ENCODE results near the gene FAIM2.
A peak's percentile ranks its signal among the peaks of the same experiment; 100 is the strongest.

FAIM2 gene

GRCh38 chr12:49903700-49904423, at the start of gene FAIM2:
FAIM2 (minus strand) TSS chr12:49903900; CDS start chr12:49903792, 108 bp downstream.
- DNase-seq = peak; percentile 23

- DNase-seq = no peak
These were observed 49.5 kb upstream of the FAIM2 start for GRCh38 chr12:49953151-49953550.

GRCh38 chr12:49952391-49953055, 48.8 kb upstream of the FAIM2 start:
- no peak for DNase-seq

GRCh38 chr12:49951411-49952240, 47.9 kb upstream of the FAIM2 start:
- no peak for DNase-seq

- no peak for DNase-seq
These were observed 46.9 kb upstream of the FAIM2 start, which contains the start of gene AQP2 for GRCh38 chr12:49950273-49951251. AQP2 (plus strand) TSS chr12:49950737; CDS start chr12:49950831, 94 bp downstream.

GRCh38 chr12:49949866-49950265, 46.2 kb upstream of the FAIM2 start:
- DNase-seq = no peak

- no peak for DNase-seq
These were observed 45.5 kb upstream of the FAIM2 start for GRCh38 chr12:49948866-49949845.

GRCh38 chr12:49947593-49948226, 44.0 kb upstream of the FAIM2 start:
- DNase-seq = no peak

GRCh38 chr12:49946497-49946896, 42.8 kb upstream of the FAIM2 start:
- DNase-seq = no peak

- no peak for DNase-seq
These were observed 42.4 kb upstream of the FAIM2 start for GRCh38 chr12:49946086-49946485.

GRCh38 chr12:49945394-49946080, 41.8 kb upstream of the FAIM2 start:
- DNase-seq = peak; percentile 75

- DNase-seq = peak; percentile 15
These were observed 41.0 kb upstream of the FAIM2 start for GRCh38 chr12:49944718-49945117.

- DNase-seq = peak; percentile 11
These were observed 40.3 kb upstream of the FAIM2 start for GRCh38 chr12:49944046-49944445.

- no peak for DNase-seq
These were observed 39.9 kb upstream of the FAIM2 start for GRCh38 chr12:49943625-49943960.

GRCh38 chr12:49942921-49943624, 39.4 kb upstream of the FAIM2 start:
- DNase-seq = no peak

GRCh38 chr12:49942512-49942893, 38.8 kb upstream of the FAIM2 start:
- DNase-seq = no peak

- DNase-seq = peak; percentile 11
These were observed 38.1 kb upstream of the FAIM2 start for GRCh38 chr12:49941556-49942511.

GRCh38 chr12:49939707-49940106, 36.0 kb upstream of the FAIM2 start:
- DNase-seq = no peak
